SH-SY5Y (cell line): Measurements from ENCODE around the gene CACNA1A.

Experiments
- GATA2 ChIP-seq: IDR thresholded peaks from 2 replicates; pipeline ENCODE4 v1.6.1; 2011; ENCODE audit warnings: mild to moderate bottlenecking, low read depth, low read length
- GATA3 ChIP-seq: IDR thresholded peaks from 2 replicates; pipeline ENCODE4 v1.6.1; 2011; ENCODE audit warnings: low read depth, mild to moderate bottlenecking, low read length, moderate library complexity

GRCh38 chr19:13299838-13300237 lies 206.4 kb downstream of the CACNA1A start:
- TF ChIP-seq GATA2 (no peak), GATA3 (no peak)
